Activated CD4-positive, alpha-beta T cell treated with anti-CD3 and anti-CD28 coated beads, Interleukin-2, Interleukin-6, amounts not matched to agents 100 ng/mL and 50 ng/mL, durations not matched to agents 16 hours and 8 hours (primary cell): ENCODE data around the gene CAMTA1.

Source experiments
- DNase-seq: peaks from one replicate; pipeline ENCODE4 v3.0.0-alpha.2; 2020

CAMTA1 gene

DNA sequence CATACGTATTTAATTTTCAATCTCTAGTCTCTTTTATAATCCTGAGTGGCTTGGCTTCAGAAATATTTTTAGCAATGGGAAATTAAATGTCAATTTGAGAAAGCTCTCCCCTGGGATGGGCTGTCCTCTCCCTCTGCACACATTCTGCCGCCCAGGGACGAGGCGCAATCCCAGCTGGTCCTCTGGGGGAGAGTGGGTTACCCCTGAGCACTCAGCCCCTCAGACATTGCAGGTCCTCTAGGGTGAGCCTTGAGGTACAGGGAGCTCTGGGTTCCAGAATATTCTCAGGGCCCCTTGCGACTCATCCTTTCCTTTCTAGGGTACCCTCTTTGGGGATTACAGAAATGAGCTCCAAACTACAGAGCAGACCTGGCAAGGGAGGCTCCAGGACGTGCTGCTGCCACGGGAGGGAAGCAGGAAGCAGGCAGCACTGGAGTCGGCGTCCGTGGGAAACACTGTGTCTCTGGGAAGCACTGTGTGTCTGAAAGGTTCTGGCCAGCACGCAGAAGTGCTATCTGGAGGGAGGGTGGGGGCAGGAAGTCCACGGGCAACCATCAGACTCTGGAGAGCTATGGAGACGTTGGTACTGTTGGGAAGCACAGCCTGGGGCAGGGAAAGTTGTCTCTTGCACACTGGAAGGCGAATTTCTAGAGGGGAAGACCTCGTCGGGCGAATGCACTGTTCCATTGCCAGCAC is 642.5 kb downstream of the CAMTA1 start:
- DNase-seq = no peak

- no peak for DNase-seq
Observed at GRCh38 chr1:7429290-7429689, 644.0 kb downstream of the CAMTA1 start.

GRCh38 chr1:7430047-7430608 is 644.9 kb downstream of the CAMTA1 start:
- no peak for DNase-seq

DNA sequence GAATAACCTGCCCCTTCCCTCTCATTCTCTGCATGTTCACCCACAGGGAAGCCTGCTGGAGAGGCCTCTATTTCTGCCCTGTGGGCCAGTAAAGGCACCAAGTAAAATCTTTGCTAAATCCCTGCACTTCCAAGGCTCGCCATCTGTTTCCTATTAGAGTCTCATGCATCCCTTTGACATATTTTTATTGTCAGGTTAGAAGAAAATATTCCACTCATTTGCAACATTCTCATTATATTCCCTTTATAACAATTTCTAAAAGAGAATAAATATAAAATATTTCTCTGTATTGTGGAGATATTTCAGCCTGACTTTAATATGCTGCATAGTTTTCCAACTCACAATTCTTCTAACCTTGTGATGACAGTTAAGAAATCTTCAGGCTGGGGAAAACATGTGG is 645.4 kb downstream of the CAMTA1 start:
- DNase-seq = no peak

- DNase-seq = no peak
Observed at GRCh38 chr1:7432102-7432899, 647.0 kb downstream of the CAMTA1 start.

- DNase-seq = no peak
Observed at GRCh38 chr1:7432900-7433380, 647.7 kb downstream of the CAMTA1 start.

DNA sequence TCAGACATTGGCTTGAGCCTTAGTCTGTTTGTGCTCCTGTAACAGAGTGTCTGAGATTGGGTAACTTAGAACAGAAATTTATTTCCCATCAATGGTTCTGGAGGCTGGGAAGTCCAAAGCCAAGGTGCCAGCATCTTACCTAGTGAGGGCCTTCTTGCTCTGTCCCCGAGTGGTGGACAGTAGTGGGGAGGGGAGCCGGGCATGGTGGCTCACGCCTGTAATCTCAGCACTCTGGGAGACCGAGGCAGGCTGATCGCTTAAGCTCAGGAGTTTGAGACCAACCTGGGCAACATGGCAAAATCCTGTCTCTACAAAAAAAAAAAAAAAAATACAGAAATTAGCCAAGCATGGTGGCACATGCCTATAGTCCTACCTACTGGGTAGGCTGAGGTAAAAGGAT is 649.3 kb downstream of the CAMTA1 start:
- DNase-seq = no peak

- DNase-seq = no peak
Observed at GRCh38 chr1:7435276-7436055, 650.2 kb downstream of the CAMTA1 start.

DNA sequence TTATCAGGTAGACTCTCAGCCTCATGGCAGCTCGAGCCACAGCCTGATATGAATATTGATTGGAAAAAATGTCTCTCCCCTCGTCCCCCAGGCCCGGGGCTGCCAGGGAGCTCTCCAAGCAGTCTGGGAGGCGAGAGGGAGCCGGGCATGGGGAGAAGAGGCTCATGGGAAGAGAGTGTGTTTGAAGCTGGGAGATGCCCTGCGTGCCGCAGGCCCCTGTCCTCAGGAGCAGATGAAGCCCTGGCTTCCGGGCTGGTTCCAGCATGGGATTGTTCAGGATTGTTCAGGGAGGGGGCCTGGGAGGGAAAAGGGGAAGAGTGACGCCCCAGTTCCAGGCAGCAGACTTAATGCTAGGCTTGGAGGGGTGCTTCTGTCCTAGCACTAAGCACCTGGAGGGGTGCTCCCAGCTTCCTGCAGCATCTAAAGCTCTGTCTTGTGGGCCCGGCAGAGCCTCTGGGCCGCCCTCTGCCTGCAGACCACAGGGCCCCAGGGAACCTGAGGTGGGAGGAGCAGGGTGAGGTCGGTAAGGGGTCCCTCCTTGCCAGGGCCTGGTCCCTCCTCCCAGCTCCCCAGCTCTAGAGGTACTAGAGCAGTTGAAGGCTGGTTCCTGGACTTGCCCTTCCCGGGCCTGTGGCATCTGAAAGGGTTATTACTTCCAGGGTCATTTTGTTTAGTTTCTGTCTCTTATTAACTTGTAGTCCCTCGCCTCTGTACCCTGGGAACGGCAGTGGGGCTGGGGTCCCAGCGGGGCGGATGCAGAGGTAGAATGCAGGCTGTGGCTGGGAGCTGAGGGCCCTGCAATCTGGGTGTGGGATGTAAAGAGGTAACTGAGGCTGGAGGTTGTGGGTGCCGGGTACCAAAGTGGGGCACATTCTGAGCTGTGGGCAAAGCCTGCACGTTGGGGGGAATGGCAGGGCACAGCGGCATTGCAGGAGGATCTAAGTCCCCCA is 651.1 kb downstream of the CAMTA1 start:
- DNase-seq = no peak

DNA sequence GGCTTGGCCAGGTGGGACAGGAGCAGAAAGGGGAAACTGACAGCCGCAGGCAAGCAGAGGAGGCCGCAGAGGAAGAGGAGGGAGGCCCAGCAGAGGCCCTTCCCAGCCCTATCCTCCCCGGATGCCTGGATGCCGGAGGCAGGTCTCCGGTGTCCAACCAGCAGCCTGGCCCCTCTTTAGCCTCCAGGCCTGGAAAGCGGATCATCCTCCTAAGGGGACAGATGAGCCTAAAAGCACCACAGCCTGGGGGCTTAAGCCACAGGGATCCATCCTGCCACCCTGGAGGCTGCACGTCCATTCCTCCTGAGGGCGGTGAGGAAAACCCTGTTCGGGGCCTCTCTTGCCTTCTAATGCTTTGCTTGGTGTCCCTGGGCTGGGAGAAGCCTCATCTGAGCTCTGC is 651.8 kb downstream of the CAMTA1 start:
- DNase-seq = no peak

GRCh38 chr1:7437608-7438395 is 652.5 kb downstream of the CAMTA1 start:
- DNase-seq = no peak

GRCh38 chr1:7438396-7438785 is 653.1 kb downstream of the CAMTA1 start:
- DNase-seq = no peak

- DNase-seq = no peak
Observed at GRCh38 chr1:7438921-7439655, 653.8 kb downstream of the CAMTA1 start.

DNA sequence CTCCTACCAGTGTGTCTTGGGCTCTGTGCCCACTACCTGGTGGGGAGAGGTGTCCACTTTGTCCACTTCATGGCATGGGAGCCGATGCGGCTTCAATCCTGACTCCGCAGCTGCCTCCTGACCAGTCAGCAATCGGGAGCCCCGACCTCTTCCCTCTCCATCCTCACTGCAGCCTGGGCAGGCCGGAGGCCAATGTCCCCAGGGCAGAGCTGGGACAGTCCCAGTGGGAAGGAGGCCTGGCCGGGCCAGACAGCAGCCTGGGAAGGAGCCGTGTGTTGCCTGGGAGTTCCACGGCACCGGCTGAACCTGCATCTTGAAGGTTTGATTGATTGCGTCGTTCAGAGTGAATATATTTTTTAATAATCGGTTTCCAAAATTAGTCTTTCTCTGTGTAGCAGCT is 654.9 kb downstream of the CAMTA1 start:
- no peak for DNase-seq

DNA sequence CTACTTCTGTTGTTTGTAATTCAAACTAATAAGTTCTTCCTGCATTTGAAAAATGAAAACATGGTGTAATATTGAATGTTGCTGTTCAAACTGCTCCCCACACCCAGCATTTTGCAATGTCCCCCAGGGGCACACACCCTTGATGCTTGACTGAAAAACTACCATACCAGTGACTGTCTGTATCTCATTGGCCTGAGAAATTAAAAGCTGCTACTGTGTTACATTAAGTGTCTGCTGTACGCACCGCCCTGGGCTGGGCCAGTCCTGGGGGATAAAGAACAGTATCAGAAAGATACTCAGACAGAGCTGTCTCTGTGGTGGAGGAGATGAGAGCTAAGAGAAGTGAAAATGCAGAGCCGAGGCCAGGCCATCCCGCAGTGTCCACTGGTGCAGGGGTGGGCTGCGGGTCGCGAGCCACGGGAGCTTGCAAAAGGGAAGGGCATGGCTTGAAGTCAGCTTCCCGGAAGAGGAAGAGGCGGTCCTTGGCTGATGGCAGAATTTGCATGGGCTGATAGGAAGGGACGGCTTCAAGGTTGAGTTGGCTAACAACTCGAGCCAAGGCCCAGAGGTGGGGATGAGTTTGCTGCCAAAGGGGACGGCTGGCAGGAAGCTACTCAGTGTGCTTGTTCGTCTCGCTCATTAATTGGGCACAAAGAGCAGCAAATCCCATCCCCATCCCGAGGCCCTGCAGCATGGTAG is 656.0 kb downstream of the CAMTA1 start:
- DNase-seq = no peak

- no peak for DNase-seq
Observed at GRCh38 chr1:7442036-7442435, 656.8 kb downstream of the CAMTA1 start.

DNA sequence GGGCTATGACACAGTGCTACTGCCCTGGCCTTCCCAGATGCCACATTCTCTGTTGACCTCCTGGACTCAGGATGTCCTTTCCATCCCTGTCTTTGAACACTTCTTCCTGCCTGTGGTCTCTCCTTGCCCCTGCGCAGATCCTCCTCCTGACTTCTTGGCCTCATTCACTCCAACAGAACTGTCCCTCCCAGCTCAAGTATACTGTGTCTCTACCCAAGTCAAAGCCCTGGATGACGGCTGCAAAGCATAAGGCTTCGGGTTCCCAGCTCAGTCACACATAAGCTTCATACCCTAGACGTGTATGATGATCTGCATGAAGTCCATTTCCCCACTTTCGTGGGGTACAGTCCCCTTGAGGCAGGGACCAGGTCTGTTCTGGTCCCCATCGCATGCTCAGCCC is 657.7 kb downstream of the CAMTA1 start:
- no peak for DNase-seq

- DNase-seq = no peak
Observed at GRCh38 chr1:7444363-7444762, 659.1 kb downstream of the CAMTA1 start.

- no peak for DNase-seq
Observed at GRCh38 chr1:7447093-7447492, 661.8 kb downstream of the CAMTA1 start.

DNA sequence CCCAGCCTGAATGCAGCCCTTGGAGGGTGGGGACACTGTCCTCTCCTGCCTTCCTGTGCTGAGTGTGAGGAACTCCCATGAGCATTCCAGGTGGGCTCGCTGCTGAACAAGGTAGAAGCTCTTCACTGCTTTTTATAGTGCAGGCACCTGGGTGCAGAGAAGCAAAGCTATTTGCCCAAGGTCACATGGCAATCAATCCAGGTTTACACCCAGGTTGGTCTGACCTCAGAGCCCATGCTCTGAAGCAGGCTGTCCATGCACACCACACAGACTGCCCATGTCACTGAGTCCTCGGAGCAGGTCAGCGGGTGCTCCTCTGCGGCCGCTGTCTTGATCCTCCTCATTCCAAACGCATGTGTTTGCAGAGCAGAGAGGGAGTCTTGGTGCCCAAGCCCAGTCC is 662.5 kb downstream of the CAMTA1 start:
- no peak for DNase-seq
